Measurements from ENCODE around the gene SNF8. TPM values are rescaled to one million over a fixed set of nuclear protein-coding genes. Genes with fewer than 3 reads are reported as not detected.

SNF8 gene
- polyA plus RNA-seq, 2 donors: 63.9 to 99.4 TPM

GRCh38 chr17:48910370-48910769, 34.3 kb downstream of the SNF8 start:
- WGBS, 2 donors: 59 to 60% methylated on average over 2 of the region's 2 CpGs
- no peak overlapping the region for H3K27ac ChIP-seq (ENCODE audit: low read depth in 2 of 2, low read length in 1 of 2)
- H3K9me3 ChIP-seq (ENCODE audit: control insufficient read depth in 2 of 2, insufficient read depth in 1 of 2, low read depth in 1 of 2, low read length in 1 of 2): no peaks in the 10 kb centered on the region
- peaks cover 0 to 6% of the 10 kb centered on the region in 2 donors for H3K4me1 ChIP-seq (ENCODE audit: control insufficient read depth in 2 of 2, insufficient read depth in 2 of 2, low read length in 1 of 2)
- no peaks in the 10 kb centered on the region for H3K27me3 ChIP-seq (ENCODE audit: control insufficient read depth in 1 of 2, insufficient read depth in 2 of 2, low read length in 2 of 2)
- H3K4me3 ChIP-seq (ENCODE audit: low read depth in 1 of 2, low read length in 2 of 2): no peak overlapping the region
- H3K36me3 ChIP-seq (ENCODE audit: control insufficient read depth in 2 of 2, insufficient read depth in 2 of 2, low read length in 1 of 2): peaks cover 2 to 6% of the 10 kb centered on the region in 2 donors

GRCh38 chr17:48909783-48910182, 34.9 kb downstream of the SNF8 start:
- H3K4me3 ChIP-seq (ENCODE audit: low read depth in 1 of 2, low read length in 2 of 2): no peak overlapping the region
- 41 to 47% methylated on average over 4 of the region's 4 CpGs for WGBS, 2 donors
- H3K4me1 ChIP-seq (ENCODE audit: control insufficient read depth in 2 of 2, insufficient read depth in 2 of 2, low read length in 1 of 2): peaks cover 0 to 4% of the 10 kb centered on the region in 2 donors
- no peaks in the 10 kb centered on the region for H3K27me3 ChIP-seq (ENCODE audit: control insufficient read depth in 1 of 2, insufficient read depth in 2 of 2, low read length in 2 of 2)
- H3K9me3 ChIP-seq (ENCODE audit: control insufficient read depth in 2 of 2, insufficient read depth in 1 of 2, low read depth in 1 of 2, low read length in 1 of 2): no peaks in the 10 kb centered on the region
- peak overlapping the region in 1 of 2 donors; percentile 20 for H3K27ac ChIP-seq (ENCODE audit: low read depth in 2 of 2, low read length in 1 of 2)
- H3K36me3 ChIP-seq (ENCODE audit: control insufficient read depth in 2 of 2, insufficient read depth in 2 of 2, low read length in 1 of 2): peaks cover 2 to 6% of the 10 kb centered on the region in 2 donors

- Histone ChIP-seq H3K27ac (ENCODE audit: low read depth in 2 of 2, low read length in 1 of 2) (peak overlapping the region; percentile 94), H3K27me3 (ENCODE audit: control insufficient read depth in 1 of 2, insufficient read depth in 2 of 2, low read length in 2 of 2) (no peaks in the 10 kb centered on the region), H3K36me3 (ENCODE audit: control insufficient read depth in 2 of 2, insufficient read depth in 2 of 2, low read length in 1 of 2) (peaks cover 2 to 6% of the 10 kb centered on the region in 2 donors), H3K9me3 (ENCODE audit: control insufficient read depth in 2 of 2, insufficient read depth in 1 of 2, low read depth in 1 of 2, low read length in 1 of 2) (no peaks in the 10 kb centered on the region), H3K4me1 (ENCODE audit: control insufficient read depth in 2 of 2, insufficient read depth in 2 of 2, low read length in 1 of 2) (peaks cover 0 to 4% of the 10 kb centered on the region in 2 donors), H3K4me3 (ENCODE audit: low read depth in 1 of 2, low read length in 2 of 2) (peak overlapping the region; percentile 78 to 99)
- 1 to 2% methylated on average over 29 to 36 of the region's 36 CpGs for WGBS, 2 donors
Observed at GRCh38 chr17:48908853-48909394, 35.7 kb downstream of the SNF8 start.

GRCh38 chr17:48908047-48908843, 36.4 kb downstream of the SNF8 start, which contains the start of gene UBE2Z:
Gene UBE2Z (plus strand): TSS chr17:48908407. CDS start chr17:48908504, 97 bp downstream.
- peak within 1 kb of the TSS; percentile 78 to 99 for H3K4me3 ChIP-seq (ENCODE audit: low read depth in 1 of 2, low read length in 2 of 2)
- no peaks in the 10 kb centered on the region for H3K9me3 ChIP-seq (ENCODE audit: control insufficient read depth in 2 of 2, insufficient read depth in 1 of 2, low read depth in 1 of 2, low read length in 1 of 2)
- WGBS, 2 donors: 0% methylated on average over 62 to 81 of the region's 81 CpGs
- H3K36me3 ChIP-seq (ENCODE audit: control insufficient read depth in 2 of 2, insufficient read depth in 2 of 2, low read length in 1 of 2): peaks cover 2 to 6% of the 10 kb centered on the region in 2 donors
- peaks cover 0 to 4% of the 10 kb centered on the region in 2 donors for H3K4me1 ChIP-seq (ENCODE audit: control insufficient read depth in 2 of 2, insufficient read depth in 2 of 2, low read length in 1 of 2)
- no peaks in the 10 kb centered on the region for H3K27me3 ChIP-seq (ENCODE audit: control insufficient read depth in 1 of 2, insufficient read depth in 2 of 2, low read length in 2 of 2)
- peak within 1 kb of the TSS; percentile 94 for H3K27ac ChIP-seq (ENCODE audit: low read depth in 2 of 2, low read length in 1 of 2)

- 31 to 32% methylated on average over 2 of the region's 2 CpGs for WGBS, 2 donors
- Histone ChIP-seq H3K4me1 (ENCODE audit: control insufficient read depth in 2 of 2, insufficient read depth in 2 of 2, low read length in 1 of 2) (peaks cover 0 to 4% of the 10 kb centered on the region in 2 donors), H3K27ac (ENCODE audit: low read depth in 2 of 2, low read length in 1 of 2) (peak overlapping the region; percentile 94), H3K36me3 (ENCODE audit: control insufficient read depth in 2 of 2, insufficient read depth in 2 of 2, low read length in 1 of 2) (peaks cover 2% of the 10 kb centered on the region in 2 donors), H3K4me3 (ENCODE audit: low read depth in 1 of 2, low read length in 2 of 2) (peak overlapping the region; percentile 78 to 99), H3K27me3 (ENCODE audit: control insufficient read depth in 1 of 2, insufficient read depth in 2 of 2, low read length in 2 of 2) (no peaks in the 10 kb centered on the region), H3K9me3 (ENCODE audit: control insufficient read depth in 2 of 2, insufficient read depth in 1 of 2, low read depth in 1 of 2, low read length in 1 of 2) (no peaks in the 10 kb centered on the region)
Observed at GRCh38 chr17:48907713-48908046, 37.0 kb downstream of the SNF8 start.

GRCh38 chr17:48905987-48906515, 38.6 kb downstream of the SNF8 start:
- 74 to 75% methylated on average over 9 of the region's 9 CpGs for WGBS, 2 donors
- Histone ChIP-seq H3K9me3 (ENCODE audit: control insufficient read depth in 2 of 2, insufficient read depth in 1 of 2, low read depth in 1 of 2, low read length in 1 of 2) (no peaks in the 10 kb centered on the region), H3K4me3 (ENCODE audit: low read depth in 1 of 2, low read length in 2 of 2) (no peak overlapping the region), H3K36me3 (ENCODE audit: control insufficient read depth in 2 of 2, insufficient read depth in 2 of 2, low read length in 1 of 2) (no peaks in the 10 kb centered on the region), H3K27ac (ENCODE audit: low read depth in 2 of 2, low read length in 1 of 2) (no peak overlapping the region), H3K4me1 (ENCODE audit: control insufficient read depth in 2 of 2, insufficient read depth in 2 of 2, low read length in 1 of 2) (peaks cover 0 to 6% of the 10 kb centered on the region in 2 donors), H3K27me3 (ENCODE audit: control insufficient read depth in 1 of 2, insufficient read depth in 2 of 2, low read length in 2 of 2) (no peaks in the 10 kb centered on the region)

- H3K4me3 ChIP-seq (ENCODE audit: low read depth in 1 of 2, low read length in 2 of 2): no peak overlapping the region
- H3K27ac ChIP-seq (ENCODE audit: low read depth in 2 of 2, low read length in 1 of 2): no peak overlapping the region
- WGBS, 2 donors: 89 to 91% methylated on average over 7 of the region's 7 CpGs
- H3K27me3 ChIP-seq (ENCODE audit: control insufficient read depth in 1 of 2, insufficient read depth in 2 of 2, low read length in 2 of 2): no peaks in the 10 kb centered on the region
- peaks cover 0 to 5% of the 10 kb centered on the region in 2 donors for H3K4me1 ChIP-seq (ENCODE audit: control insufficient read depth in 2 of 2, insufficient read depth in 2 of 2, low read length in 1 of 2)
- no peaks in the 10 kb centered on the region for H3K36me3 ChIP-seq (ENCODE audit: control insufficient read depth in 2 of 2, insufficient read depth in 2 of 2, low read length in 1 of 2)
- no peaks in the 10 kb centered on the region for H3K9me3 ChIP-seq (ENCODE audit: control insufficient read depth in 2 of 2, insufficient read depth in 1 of 2, low read depth in 1 of 2, low read length in 1 of 2)
Observed at GRCh38 chr17:48904428-48904827, 40.2 kb downstream of the SNF8 start.

GRCh38 chr17:48903401-48903800, 41.2 kb downstream of the SNF8 start:
- no peaks in the 10 kb centered on the region for H3K27me3 ChIP-seq (ENCODE audit: control insufficient read depth in 1 of 2, insufficient read depth in 2 of 2, low read length in 2 of 2)
- WGBS, 2 donors: 92 to 94% methylated on average over 1 of the region's 1 CpG
- no peaks in the 10 kb centered on the region for H3K9me3 ChIP-seq (ENCODE audit: control insufficient read depth in 2 of 2, insufficient read depth in 1 of 2, low read depth in 1 of 2, low read length in 1 of 2)
- peaks cover 0 to 1% of the 10 kb centered on the region in 2 donors for H3K36me3 ChIP-seq (ENCODE audit: control insufficient read depth in 2 of 2, insufficient read depth in 2 of 2, low read length in 1 of 2)
- no peak overlapping the region for H3K4me3 ChIP-seq (ENCODE audit: low read depth in 1 of 2, low read length in 2 of 2)
- peaks cover 0 to 5% of the 10 kb centered on the region in 2 donors for H3K4me1 ChIP-seq (ENCODE audit: control insufficient read depth in 2 of 2, insufficient read depth in 2 of 2, low read length in 1 of 2)
- no peak overlapping the region for H3K27ac ChIP-seq (ENCODE audit: low read depth in 2 of 2, low read length in 1 of 2)

- H3K36me3 ChIP-seq (ENCODE audit: control insufficient read depth in 2 of 2, insufficient read depth in 2 of 2, low read length in 1 of 2): peaks cover 0 to 4% of the 10 kb centered on the region in 2 donors
- H3K9me3 ChIP-seq (ENCODE audit: control insufficient read depth in 2 of 2, insufficient read depth in 1 of 2, low read depth in 1 of 2, low read length in 1 of 2): no peaks in the 10 kb centered on the region
- peak overlapping the region in 1 of 2 donors; percentile 3 for H3K27ac ChIP-seq (ENCODE audit: low read depth in 2 of 2, low read length in 1 of 2)
- WGBS, 2 donors: 43 to 47% methylated on average over 1 of the region's 1 CpG
- H3K4me3 ChIP-seq (ENCODE audit: low read depth in 1 of 2, low read length in 2 of 2): no peak overlapping the region
- peaks cover 0 to 5% of the 10 kb centered on the region in 2 donors for H3K4me1 ChIP-seq (ENCODE audit: control insufficient read depth in 2 of 2, insufficient read depth in 2 of 2, low read length in 1 of 2)
- no peaks in the 10 kb centered on the region for H3K27me3 ChIP-seq (ENCODE audit: control insufficient read depth in 1 of 2, insufficient read depth in 2 of 2, low read length in 2 of 2)
Observed at GRCh38 chr17:48901241-48901640, 43.4 kb downstream of the SNF8 start.
